NCI-H526 treated with DMSO at 0.1 percent for 48 hours (cell line): ENCODE results near the gene LPP.

Experiments used
- DNase-seq: peaks from one replicate; lab custom pipeline; 2025; lab: John Stamatoyannopoulos, UW

LPP gene

DNA sequence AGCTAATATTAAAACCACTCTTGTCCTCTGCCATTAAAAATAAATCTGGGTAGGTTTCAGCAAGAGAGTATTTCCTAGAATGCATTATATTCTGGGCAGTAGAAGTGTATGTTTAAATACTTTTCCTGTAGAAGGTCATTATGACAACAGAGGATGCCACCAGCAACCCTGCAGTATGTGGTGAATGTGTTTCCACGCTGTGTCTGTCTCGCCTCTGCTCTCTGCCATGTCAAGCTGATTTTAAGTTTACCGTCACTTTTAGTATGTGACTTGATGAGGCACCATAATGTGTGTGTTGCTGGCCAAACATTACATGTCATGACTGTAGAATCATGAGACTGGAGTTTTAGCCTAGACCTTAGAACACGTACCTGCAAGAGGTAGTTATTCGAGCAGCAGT is 211.2 kb downstream of the LPP start:
- no peak for DNase-seq

DNA sequence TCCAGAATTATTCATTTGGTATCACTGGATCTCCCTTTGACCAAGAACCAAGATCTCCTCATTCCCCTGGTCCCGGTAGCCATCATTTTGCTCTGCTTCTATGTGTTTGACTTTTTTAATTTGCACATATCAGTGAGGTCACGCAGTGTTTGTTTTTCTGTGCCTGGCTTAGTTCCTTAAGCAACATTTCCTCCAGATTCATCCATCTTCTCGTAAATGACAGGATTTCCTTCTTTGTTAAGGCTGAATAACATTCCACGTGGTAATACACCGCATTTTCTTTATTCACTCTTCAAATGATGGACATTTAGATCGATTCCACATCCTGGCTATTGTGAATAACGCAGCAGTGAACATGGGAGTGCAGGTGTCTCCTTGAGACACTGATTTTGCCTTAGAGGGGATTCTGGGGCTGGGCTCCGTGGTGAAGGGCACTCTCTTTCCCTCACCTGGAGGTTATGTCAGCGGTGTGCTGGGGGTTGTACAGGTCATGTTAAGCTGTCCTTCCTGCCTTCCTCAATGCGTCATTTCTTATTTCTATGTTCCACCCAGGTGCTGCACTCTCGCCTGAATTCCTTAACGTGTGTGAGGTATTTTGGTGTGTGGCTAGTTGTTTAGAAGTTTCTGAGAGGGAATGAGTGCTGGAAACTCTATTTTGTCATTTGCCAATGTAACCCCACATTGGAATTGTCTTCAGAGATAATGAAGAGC is 212.2 kb downstream of the LPP start:
- DNase-seq = no peak

DNA sequence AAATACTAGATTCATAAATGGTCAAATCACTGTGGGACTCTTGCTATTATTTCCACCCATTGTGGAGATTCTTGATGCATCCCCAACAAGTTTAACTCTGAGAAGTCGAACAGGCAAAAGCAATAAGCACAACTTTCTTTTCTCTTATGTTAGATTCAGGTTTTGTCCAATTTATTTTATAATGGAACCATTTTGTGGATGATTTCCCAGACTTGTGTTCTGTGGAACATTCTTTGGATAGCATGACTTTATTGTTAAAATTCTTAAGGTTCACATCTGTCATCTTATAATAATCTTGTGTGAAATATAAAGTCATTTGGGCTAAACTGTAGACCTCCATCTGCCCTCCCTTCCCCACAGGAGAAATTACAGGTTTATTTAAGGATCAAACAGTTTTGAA is 213.7 kb downstream of the LPP start:
- DNase-seq = no peak

DNA sequence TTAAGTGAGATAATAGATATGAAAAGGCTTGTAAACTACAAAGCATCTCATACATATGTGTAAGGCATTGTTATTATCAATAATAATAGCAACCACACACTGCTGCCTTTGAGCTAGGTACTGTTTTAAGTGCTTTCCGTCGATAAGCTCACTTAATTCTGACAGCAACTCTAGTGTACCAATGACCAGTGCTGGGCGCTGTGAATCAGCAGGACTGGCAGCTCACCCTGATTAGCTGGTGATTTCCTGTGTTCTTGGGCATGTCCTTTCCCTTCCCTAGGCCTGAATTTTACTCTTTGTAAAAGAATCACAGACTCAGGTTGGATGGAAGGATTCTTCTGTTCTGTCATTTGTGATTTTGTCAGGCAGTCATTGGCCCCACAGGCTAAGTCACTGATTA is 215.6 kb downstream of the LPP start:
- no peak for DNase-seq

DNA sequence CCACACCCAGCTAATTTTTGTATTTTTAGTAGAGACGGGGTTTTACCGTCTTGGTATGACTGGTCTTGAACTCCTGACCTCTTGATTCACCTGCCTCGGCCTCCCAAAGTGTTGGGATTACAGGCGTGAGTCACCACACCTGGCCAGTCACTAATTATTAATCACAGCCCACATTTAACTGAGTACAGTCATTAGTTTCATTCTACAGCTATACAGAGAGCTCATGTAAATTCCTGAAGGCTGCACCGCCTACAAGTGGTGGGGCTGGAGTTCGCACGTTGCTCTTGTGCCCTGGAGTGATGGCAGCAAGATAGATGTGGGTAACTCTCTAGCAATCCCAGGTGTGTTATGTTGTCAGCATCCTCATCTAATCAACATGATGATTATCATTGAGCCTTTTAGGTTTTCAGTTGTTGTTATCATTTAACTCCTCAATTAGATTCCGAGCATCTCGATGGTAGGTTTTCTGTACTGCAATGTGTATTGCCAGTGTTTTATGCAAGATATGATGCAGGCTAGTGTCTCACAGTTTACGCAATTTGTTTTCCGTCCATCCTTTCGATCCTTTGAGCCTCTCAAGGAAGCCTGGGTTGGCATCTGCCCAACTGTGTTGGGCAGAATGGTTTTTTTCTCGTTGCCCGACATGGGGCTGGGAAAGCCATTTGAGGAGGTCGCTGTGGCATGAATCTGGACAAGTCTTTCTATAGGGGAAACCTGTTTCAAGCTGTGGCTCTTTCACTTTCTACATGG is 216.3 kb downstream of the LPP start:
- no peak for DNase-seq

DNA sequence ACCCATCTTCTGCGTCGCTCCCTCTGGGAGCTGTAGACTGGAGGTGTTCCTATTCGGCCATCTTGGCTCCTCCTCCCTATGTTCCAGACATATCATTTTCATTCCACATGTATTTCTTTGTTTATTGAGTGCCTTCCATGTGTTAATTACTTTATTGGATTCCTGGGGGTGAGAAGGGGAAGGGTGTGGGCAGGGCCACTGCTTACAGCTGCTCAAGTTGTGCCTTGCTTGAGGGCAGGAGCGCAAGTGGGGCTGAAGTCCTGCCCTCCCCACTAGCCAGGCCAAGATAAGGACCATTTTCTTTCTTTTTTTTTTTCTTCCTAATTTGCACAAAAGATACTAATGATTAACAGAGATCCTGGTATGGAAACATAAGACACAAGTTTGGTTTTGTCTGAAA is 224.8 kb downstream of the LPP start:
- DNase-seq = no peak

DNA sequence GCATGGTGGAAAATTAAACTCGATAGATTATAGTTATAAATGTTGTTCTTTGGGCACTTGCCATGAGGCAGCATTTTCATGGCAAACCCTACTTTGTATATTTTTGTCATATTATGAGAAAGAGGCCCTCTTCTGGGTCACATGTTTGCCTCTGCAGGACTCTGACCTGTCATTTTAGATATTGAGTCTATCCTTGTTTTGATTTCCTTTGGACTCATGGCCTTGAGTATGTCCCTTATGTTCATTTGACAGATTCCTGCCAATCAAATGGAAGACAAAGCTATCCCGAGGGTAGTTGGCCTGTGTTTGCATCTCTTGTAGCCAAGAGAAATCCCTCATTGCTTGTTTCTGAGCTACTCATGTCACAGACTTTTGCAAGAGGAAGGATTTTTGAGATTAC is 226.3 kb downstream of the LPP start:
- DNase-seq = no peak

DNA sequence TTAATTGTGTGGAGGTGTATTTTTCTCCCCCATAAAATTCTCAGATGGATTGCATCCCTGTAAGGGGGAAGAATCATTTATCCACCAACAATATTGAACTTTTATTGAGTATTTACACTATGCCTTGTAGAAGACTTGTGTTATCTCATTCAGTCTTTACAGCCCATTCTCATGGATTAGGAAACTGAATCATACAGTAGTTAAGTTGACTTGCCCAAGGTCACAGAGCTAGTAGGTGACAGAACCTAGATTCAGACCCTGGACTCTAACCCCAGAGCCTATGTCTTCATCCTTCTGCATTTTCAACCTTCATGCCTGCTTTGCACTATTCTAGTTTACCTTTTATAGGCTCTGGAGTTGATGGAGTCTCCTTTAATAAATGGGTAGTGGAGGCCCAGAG is 226.8 kb downstream of the LPP start:
- DNase-seq = no peak

DNA sequence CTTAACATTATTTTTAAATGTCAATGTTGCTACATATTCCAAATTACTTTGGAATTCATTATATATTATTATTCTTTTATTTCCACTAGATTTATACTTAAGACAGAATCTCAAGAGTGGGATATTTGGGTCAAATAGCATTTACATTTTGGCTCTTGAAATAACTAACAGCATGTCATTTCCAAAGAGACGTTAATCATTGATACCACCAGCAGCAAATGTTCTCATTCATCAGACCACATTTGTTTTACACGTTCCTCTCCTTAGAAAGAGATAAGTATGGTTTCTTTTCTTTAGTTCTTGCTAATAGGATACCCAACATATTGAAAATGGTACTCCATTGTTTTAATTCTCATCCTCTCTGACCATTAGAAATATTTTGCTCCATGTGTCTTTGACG is 229.8 kb downstream of the LPP start:
- DNase-seq = no peak

DNA sequence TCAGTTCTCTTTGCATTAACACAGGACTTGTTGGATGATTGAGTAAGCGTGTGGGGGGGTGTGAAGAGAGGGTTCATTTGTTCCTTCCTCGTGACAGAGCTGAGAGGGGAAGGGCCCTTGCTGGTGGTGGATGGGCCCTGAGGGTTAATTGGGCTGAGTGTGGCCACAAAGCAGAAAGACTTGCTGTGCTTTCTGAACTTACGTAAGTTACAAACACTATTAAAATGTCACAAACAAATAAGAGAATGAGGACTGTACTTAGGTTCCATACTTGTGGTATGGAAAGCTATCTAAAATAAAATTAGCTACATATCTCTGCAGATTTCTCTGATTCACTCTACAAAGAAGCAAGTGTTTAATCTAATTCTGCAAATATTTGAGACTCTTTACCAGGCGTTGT is 231.3 kb downstream of the LPP start:
- no peak for DNase-seq

DNA sequence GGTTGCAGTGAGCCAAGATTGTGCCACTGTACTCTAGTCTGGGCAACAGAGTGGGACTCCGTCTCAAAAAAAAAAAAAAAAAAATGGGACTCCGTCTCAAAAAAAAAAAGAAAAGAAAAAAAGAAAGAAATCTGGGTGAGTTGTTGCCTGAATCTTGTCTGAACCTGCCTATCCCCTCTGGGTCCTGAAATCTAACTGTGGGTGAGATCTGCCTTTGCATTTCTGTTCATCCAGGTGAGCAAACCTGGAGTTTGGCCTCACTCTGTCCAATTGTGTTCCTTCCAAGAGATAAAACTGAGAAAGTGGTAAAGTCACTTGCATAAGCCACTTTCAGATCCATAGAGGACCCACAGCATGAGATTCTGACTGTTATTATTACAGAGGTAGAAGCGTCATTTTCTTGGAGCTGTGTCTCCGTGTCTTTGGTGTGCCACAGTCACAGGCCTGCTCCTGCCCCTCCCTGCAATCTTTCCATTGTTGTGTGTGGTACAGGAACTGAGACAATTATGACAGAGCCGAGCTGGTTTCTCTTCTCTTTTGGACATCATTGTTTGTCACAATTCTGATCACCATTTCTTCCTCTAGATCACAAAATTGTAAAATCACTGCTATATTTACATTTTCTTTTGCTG is 235.9 kb downstream of the LPP start:
- no peak for DNase-seq

DNA sequence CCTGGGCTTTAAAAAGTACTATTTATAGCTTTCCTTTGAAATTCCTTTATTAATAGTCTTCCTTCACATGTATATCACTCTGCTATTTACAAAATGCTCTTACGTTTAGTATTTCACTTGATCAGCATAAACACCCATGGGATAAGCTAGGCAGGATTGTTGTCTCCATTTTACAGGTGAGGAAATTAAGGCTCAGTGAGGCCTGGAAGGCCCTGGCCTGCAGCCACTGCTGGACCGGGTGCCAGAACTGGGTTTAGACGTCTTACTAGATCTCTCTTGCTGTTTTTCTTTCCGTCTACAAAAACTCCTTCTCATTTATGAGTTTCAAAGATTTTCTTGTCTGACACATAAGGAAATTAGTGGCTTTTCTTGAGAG is 236.4 kb downstream of the LPP start:
- no peak for DNase-seq

DNA sequence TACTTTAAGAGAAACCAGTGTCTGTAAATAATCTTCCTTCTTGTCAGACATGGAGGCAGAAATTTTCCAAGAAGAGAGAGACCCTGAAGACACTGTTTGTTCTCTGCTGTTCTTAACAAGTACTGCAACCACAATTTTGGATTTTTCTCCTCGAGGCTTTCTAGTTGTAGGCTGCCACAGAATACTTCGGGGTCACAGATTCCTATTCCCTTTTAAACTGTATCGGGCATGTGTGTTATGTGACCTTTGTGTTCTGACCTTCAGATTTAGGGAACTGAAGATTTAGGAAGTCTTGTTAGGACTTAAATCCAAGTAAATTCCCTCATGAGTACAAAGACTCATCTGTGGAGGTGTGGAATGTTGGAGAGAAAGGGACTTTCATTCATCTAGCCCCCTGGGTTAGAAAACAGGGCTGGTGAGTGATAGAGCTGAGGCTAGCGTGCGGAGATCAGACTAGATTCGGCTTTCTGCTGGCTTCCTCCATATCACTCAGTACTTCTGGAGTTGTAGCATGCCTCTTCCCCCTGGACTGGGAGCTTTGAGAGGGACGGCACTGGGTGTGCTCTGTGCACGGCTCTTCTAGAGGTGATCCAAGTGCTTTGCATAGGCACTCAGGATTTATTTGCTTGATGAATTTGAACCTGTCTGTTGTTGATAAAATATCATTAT is 237.0 kb downstream of the LPP start:
- DNase-seq = no peak

DNA sequence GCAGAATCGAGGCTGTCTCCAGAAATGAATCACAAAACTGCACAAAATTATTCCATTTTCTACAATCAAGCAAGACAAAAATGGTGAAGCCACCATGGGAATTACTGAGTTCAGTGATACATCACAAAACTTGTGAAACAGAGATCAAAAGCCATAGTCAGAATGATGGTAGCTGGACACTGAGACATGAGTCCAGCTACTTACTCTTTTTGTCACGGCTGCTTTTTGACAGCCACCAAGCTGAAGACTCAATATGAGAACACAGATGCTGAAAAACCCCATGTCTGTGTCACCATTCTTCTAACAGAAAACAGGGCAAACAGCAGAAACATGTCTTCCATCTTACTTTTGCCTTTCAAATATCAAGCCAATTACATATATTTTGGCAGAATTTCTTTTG is 237.6 kb downstream of the LPP start:
- DNase-seq = no peak

DNA sequence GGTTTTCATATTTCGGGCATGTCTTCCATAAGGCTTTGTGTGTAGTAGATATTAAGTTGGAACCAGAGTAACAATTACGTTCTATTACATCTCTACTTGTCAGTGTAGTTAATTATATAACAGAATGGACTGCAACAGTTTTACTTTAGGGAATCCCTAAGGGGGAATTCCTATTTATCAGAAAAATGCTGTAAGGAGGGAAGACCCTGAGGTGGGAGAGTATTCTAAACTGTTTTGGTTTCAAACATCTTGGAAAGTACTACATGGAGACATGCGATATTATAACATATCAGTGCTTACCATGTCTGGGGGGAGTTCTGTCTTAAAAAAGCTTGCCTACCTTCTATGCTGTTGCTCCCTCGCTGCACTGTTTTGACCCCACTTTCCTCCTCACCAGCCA is 238.1 kb downstream of the LPP start:
- no peak for DNase-seq

DNA sequence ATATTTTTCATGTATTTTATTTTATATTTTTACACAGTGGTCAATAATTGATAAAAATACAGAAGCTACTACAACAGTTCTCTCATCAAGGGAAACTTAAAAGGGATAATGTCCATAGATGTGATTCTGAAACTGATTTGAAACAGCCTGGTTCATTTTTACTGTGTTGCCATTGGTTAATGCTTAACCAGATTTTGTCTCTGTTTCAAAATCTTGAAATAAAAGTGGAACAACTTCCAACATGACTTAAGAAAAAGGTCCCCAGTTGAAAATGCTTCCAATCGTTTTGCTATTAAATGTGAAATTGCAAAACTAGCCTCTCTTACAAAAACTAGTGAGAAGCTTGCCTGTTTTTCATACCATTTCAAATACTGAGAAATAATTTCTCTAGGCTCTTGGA is 240.7 kb downstream of the LPP start:
- no peak for DNase-seq

DNA sequence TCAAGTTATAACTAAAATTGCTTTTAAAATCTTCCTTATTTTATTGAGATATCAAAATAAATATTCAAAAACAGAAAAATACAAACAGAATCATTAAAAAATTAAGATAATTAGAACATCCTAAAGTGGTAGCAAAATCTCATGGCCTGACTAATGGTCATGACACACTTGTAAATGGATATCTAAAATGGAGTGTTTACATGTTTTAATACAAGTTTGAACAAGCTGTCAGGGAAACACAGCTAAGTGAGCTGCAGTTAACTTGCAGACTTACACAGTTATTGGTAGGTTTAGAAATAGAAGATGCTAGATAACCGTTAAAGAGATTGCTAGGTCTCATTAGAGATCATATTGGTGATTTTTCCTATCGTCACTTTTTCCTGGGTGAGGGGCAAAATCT is 242.3 kb downstream of the LPP start:
- no peak for DNase-seq

DNA sequence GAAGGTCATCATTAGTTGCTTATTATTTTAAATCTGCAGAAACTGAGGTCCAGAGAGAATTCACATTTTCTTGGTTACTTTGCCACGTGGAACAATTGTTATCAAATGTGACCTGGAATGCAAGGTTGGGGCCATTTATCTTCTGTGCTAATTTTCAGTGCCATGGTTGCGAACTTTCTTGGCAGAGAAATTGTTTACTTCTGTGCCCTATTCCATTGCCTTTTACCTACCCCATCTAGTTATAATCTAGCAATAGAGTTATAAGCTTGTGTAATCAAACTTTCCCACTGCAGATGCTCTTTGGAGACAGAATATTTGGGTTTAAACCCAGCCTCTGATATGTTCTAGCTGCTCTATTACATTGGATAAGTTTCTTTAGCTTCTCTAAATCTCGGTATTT is 242.9 kb downstream of the LPP start:
- no peak for DNase-seq

DNA sequence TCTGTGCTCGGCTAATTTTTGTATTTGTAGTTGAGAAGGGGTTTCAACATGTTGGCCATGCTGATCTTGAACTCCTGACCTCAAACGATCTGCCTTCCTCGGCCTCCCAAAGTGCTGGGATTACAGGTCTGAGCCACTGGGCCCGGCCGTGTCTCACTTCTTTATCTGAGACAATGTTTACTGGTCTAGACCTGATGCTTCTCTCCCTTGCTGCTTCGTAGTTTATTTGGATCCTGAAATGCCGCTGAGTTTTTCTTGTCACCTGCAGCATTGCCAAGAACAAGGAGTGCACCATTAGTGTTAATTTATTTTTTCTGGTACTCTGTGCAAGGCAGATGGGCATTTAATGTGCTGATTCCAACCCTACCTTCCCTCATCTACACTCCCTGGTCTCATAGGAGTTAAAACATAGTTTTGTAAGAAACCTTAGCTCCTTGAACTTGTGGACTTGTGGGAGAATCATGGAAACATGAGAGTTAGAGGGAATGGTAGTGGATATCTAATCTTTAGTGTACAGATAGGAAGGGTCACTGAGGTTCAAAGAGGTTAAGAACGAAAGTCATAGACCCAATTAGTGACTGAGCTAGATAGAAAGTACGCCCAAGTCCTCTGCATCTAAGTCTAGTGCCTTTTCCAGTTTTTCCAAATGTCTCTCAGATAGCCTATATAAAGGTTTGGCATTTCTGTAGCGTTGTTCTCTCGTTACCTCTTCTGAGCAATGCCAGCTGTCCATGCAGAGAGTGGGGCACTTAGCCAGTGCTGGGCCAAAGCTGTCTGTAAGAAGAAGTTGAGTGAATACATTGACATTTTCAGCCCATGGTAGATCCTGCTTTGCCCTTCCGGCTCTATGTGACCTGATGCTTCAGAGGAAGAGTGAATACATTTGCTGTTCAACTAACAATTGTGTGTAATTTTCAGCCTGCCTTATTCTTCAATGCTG is 244.1 kb downstream of the LPP start:
- DNase-seq = no peak

DNA sequence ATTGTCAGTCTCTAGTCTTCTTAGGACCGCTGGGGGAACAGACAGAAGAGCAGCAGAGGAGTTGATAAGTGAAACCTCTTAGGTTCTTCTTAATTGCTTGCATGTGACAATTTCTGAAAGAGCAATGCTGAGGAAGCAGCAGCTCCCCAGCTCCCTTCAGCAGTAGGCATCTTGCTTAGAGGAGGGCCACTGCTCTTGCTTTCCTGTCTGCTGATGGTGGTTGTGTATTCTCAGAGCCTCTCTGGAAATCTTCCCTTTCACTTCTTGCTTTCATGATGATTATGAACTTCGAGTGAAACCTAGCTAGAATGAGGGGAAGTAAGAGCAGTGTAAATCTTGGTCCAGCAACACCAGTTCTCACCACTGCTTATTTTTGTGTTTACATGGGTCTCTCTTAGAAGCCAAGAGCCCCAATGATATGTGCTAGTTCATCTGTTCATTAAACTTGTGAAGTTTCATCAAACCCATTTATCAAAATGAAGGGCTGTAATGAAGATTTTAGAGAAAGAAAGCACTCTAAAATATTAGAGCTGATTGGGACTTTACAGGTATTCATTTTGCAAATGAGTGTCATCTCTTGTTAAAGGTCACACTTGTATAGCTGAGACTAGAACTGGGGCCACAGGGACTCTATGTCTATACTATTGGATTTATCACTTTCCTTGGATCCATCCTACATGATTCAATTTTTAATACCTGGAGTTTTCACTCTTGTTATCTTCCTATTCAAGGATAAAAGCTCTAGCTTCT is 246.7 kb downstream of the LPP start:
- DNase-seq = no peak
